Activated CD8-positive, alpha-beta memory T cell treated with anti-CD3 and anti-CD28 coated beads for 48 hours (primary cell): Measurements from ENCODE around the gene TMEM255B.
A peak's percentile ranks its signal among the peaks of the same experiment; 100 is the strongest.
"Not testable (repeated sequence)": the region's sequence is repeated elsewhere in the genome, so short reads cannot be mapped to it uniquely, and the experiment has no call there.

Experiments
- DNase-seq, 3 experiments: peaks; one replicate each; pipeline ENCODE4 v3.0.0-alpha.2; 2020; ENCODE audit warnings: low read depth in 2 of 3, low spot score in 2 of 3

TMEM255B gene

GRCh38 chr13:113815151-113816058, 56.4 kb downstream of the TMEM255B start:
- no peak for DNase-seq

GRCh38 chr13:113816254-113816929, 57.4 kb downstream of the TMEM255B start:
- DNase-seq: no peak

DNA sequence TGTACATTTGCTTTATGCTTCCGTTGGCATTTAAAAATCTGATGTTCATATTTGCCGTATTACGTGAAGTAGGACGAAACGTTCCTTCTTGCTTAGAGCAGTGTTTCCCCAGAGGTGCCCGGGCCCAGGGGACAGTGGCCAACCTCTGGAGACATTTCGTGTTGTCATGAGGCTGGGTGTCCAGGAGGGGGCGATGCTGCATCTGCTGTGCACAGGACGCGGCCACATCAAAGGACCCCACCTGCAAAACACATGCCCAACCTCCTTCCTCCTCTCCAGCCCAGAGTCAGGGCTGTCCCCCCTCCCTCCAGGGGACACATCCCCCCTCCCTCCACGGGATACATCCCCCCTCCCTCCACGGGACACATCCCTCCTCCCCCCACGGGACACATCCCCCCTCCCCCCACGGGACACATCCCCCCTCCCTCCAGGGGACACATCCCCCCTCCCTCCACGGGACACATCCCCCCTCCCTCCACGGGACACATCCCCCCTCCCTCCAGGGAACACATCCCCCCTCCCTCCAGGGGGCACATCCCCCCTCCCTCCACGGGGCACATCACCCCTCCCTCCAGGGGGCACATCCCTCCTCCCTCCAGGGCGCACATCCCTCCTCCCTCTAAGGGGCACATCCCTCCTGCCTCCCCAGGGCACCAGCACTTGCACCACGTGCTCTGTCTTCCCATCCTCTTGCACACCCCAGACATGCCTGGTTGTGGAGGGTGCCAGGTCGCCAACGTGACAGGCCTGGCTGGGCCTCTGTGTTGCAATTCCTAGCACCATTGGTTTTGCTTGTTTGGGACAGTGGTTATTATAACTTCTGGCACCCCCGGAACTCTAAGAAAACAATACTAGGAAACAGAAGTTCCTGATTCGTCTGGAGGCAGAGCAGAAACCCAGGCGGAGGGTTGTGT, 58.2 kb downstream of the TMEM255B start:
- DNase-seq: peak; percentile 49 to 75 (median 70)

GRCh38 chr13:113817860-113818691, 59.0 kb downstream of the TMEM255B start:
- no peak for DNase-seq

- DNase-seq: no peak
Observed at GRCh38 chr13:113818700-113819295, 59.8 kb downstream of the TMEM255B start.

- DNase-seq: no peak
Observed at GRCh38 chr13:113819341-113819730, 60.3 kb downstream of the TMEM255B start.

DNA sequence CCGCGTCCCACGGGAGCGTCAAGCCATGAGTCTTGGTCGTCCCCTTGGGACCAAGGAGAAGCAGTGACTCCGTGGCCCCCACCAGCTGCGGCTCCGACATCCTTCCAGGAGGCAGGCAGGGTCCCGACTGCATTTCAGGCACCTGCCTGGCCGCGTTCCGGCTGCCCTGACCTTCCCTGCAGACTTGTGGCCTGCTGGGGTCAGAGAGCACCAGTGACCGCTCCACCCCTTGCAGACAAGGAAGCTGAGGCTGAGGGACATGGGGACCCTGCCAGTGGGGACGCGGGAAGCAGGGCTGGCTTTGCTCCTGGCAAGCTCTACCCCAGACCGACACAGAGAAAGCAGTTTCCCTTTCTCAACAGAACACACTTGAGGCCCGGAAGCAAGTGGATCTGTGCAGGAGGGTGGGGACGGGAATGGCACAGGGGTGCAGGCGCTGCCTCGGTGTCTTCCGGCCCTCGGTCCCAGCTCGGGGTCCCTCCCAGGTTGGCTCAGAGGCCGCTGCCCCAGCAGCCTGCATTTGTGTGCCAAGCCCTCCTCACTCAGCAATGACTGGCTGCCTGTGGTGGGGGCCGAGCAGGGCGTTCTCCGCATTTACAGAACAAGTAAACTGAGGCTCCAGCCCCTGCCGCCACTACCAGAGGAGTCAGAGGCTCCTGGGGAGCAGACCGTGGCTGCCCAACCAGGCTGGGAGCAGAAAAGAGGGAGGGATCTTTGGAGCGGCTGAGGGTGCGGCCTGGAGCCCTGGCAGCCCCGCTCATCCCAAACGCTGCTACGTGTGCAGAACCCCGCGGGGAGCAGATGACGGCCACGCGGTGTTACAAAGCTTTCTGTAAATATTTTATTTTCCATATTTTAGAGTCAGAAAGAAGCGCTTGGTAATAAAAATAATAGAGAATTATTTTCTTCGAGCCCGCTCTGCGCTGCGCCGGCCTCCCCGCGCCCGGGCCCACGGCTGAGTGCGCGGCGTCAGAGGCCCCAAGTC, 61.0 kb downstream of the TMEM255B start:
- no peak for DNase-seq

GRCh38 chr13:113820813-113821651, 62.0 kb downstream of the TMEM255B start:
- DNase-seq: no peak

- no peak for DNase-seq
Observed at GRCh38 chr13:113821847-113822246, 62.8 kb downstream of the TMEM255B start.

- no peak for DNase-seq
Observed at GRCh38 chr13:113822266-113822665, 63.2 kb downstream of the TMEM255B start.

DNA sequence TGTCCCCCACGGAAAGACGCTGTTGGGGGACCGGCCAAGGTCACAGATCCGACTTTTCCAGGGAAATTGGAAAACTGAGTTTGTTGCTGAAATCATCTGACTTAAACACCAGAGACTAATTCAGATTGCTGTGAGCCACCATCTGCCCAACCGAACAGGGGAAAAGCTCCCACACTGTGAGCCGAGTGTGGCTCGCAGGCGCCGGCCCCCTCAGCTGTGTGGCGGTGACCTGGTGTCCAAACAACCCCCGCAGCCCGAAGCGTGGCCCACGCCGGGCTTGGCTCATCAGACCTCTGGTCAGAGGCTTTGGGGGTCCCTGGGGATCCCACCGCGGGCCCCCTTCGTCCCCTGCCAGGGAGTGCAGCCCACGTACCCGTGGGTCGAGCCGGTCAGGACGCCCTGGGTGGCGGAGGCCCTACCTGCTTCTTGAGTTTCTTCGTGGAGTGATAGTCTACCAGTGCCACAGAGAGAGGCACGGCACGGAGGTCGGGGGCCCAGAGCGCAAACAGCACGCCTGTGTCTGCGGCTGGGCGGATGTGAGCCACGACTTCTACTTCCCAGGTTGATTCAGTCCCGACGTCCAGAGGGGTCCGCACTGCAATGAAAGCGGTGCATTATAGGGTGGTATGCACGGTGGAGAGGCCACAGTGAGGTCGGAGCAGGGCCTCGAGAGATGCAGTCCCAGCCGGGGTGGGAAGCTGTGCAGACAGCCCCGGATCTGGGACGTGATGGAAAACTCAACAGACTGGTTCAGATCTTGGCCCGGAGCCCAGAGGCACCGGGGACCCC, 64.1 kb downstream of the TMEM255B start:
- DNase-seq: no peak

GRCh38 chr13:113823771-113824170, 64.7 kb downstream of the TMEM255B start:
- DNase-seq: no peak

GRCh38 chr13:113825841-113826240, 66.8 kb downstream of the TMEM255B start:
- no peak for DNase-seq

DNA sequence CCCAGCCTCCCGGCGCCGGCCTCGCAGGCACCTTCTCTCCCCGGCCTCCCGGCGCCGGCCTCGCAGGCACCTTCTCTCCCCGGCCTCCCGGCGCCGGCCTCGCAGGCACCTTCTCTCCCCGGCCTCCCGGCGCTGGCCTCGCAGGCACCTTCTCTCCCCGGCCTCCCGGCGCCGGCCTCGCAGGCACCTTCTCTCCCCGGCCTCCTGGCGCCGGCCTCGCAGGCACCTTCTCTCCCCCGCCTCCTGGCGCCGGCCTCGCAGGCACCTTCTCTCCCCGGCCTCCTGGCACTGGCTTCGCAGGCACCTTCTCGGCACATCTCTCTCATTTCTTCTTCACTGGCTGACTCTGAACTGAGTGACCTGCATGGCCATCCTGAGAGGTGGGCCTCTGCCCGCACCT, 67.4 kb downstream of the TMEM255B start:
- not testable (repeated sequence) for DNase-seq

DNA sequence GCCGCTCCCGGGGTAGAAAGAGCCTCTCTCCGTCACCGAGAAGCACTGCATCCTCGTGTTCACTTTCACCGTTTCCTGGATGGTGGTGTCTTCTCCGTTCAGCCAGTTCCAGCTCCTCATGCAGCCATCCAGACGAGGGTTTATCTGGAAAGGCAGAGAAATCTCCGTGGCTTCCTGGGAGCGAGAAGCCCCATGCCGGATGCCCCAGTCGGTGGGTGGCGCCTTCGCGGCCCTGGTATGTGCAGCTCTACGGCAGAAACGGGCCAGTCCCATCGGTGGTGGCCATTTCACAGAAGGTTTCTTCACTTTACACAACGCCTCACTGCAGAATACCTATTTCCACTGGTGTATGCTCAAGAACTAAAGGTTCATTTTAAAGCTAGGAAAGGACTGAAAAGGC, 68.0 kb downstream of the TMEM255B start:
- no peak for DNase-seq

- DNase-seq: no peak
Observed at GRCh38 chr13:113828282-113828825, 69.3 kb downstream of the TMEM255B start.

DNA sequence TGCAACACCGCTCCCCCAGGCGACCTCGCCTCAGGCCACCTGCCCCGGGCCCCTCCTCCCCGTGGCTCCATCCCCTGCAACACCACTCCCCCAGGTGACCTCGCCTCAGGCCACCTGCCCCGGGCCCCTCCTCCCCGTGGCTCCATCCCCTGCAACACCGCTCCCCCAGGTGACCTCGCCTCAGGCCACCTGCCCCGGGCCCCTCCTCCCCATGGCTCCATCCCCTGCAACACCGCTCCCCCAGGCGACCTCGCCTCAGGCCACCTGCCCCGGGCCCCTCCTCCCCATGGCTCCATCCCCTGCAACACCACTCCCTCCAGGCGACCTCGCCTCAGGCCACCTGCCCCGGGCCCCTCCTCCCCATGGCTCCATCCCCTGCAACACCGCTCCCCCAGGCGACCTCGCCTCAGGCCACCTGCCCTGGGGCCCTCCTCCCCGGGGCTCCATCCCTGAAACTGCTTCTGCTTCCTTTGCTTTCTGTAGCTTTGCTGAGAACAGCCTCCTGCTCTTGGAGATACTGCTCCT, 71.5 kb downstream of the TMEM255B start:
- not testable (repeated sequence) for DNase-seq
